SK-N-SH (cell line): ENCODE results near the gene MRPL21. TPM values are rescaled to one million over a fixed set of nuclear protein-coding genes. Genes with fewer than 3 reads are reported as not detected.

Experiments
- CTCF ChIA-PET: fragments of 300-600, 350-600 bp; formaldehyde crosslinking; extraction: SDS; loops from one replicate; lab custom pipeline; 2021; lab: Yijun Ruan, JAX
- POLR2A ChIA-PET: fragments of 350-600 bp; sonication (Branson Sonifier 250); formaldehyde crosslinking; extraction: SDS; loops from one replicate; lab custom pipeline; 2020; ENCODE audit warnings: antibody characterized with exemption, inconsistent platforms; lab: Yijun Ruan, JAX
- DNase-seq: peaks from one replicate; pipeline ENCODE4 v3.0.0; 2012
- H2AFZ ChIP-seq: fragments of 200-600 bp; sonication (generic); 2 replicates; pipeline ENCODE4 v1.8.1; 2016; ENCODE audit warnings: antibody characterized with exemption, mild to moderate bottlenecking, low read depth
- H3F3A ChIP-seq: fragments of 200-600 bp; sonication (generic); replicated peaks from 2 replicates; pipeline ENCODE3; 2016; ENCODE audit warnings: antibody characterized with exemption, mild to moderate bottlenecking; ENCODE audit not compliant: insufficient read depth
- H3K27ac ChIP-seq, 2 experiments: fragments of 200-500 bp in 1 of 2; fragments of 200-600 bp in 1 of 2; sonication (Bioruptor generic) in 1 of 2; sonication (generic), shearing (Covaris generic) in 1 of 2; 2 replicates each; pipeline versions ENCODE4 v1.5.1 to v1.6.1; 2014 to 2016; ENCODE audit warnings: low read depth in 2 of 2, inconsistent platforms in 1 of 2, low read length in 1 of 2, mild to moderate bottlenecking in 1 of 2, mixed read lengths in 1 of 2
- H3K27me3 ChIP-seq: fragments of 200-600 bp; sonication (generic), shearing (Covaris generic); 2 replicates; pipeline ENCODE4 v1.6.1; 2016; ENCODE audit warnings: mixed run types; ENCODE audit not compliant: insufficient read depth
- H3K36me3 ChIP-seq, 2 experiments: fragments of 200-500 bp in 1 of 2; fragments of 200-600 bp in 1 of 2; sonication (Bioruptor generic) in 1 of 2; sonication (generic) in 1 of 2; replicated peaks in 1 of 2; 2 replicates each; pipeline versions ENCODE3 to v1.5.1; 2014 to 2016; ENCODE audit warnings: low read length in 1 of 2, mild to moderate bottlenecking in 1 of 2; ENCODE audit not compliant: insufficient read depth in 2 of 2, control insufficient read depth in 1 of 2
- H3K4me1 ChIP-seq, 2 experiments: fragments of 200-500 bp in 1 of 2; fragments of 200-600 bp in 1 of 2; sonication (Bioruptor generic) in 1 of 2; sonication (generic), shearing (Covaris generic) in 1 of 2; 2 replicates each; pipeline versions ENCODE4 v1.5.1 to v1.6.1; 2014 to 2016; ENCODE audit warnings: low read depth in 1 of 2, low read length in 1 of 2, mixed run types in 1 of 2; ENCODE audit not compliant: insufficient read depth in 2 of 2, control insufficient read depth in 1 of 2
- H3K4me2 ChIP-seq: fragments of 200-600 bp; sonication (generic), shearing (Covaris generic); 2 replicates; pipeline ENCODE4 v1.6.1; 2017; ENCODE audit warnings: mixed run types
- H3K4me3 ChIP-seq, 2 experiments: fragments of 200-500 bp in 1 of 2; fragments of 200-600 bp in 1 of 2; sonication (Bioruptor generic) in 1 of 2; sonication (generic), shearing (Covaris generic) in 1 of 2; 2 replicates each; pipeline versions ENCODE4 v1.5.1 to v1.8.1; 2014 to 2016; ENCODE audit warnings: low read depth in 2 of 2, inconsistent platforms in 1 of 2, low read length in 1 of 2, mild to moderate bottlenecking in 1 of 2, mixed read lengths in 1 of 2, moderate library complexity in 1 of 2
- H3K79me2 ChIP-seq: fragments of 200-600 bp; sonication (generic); 2 replicates; pipeline ENCODE4 v1.8.1; 2017; ENCODE audit warnings: mild to moderate bottlenecking; ENCODE audit not compliant: insufficient read depth
- H3K9ac ChIP-seq: fragments of 200-600 bp; sonication (generic); 2 replicates; pipeline ENCODE4 v1.6.1; 2017; ENCODE audit warnings: mixed run types
- H3K9me2 ChIP-seq: fragments of 200-600 bp; sonication (generic); 2 replicates; pipeline ENCODE4 v1.6.1; 2017; ENCODE audit warnings: mixed run types
- H3K9me3 ChIP-seq: fragments of 200-600 bp; sonication (generic); 2 replicates; pipeline ENCODE4 v1.6.1; 2017; ENCODE audit warnings: mixed run types, mild to moderate bottlenecking, moderate library complexity
- H4K20me1 ChIP-seq: fragments of 200-600 bp; sonication (generic); 2 replicates; pipeline ENCODE4 v1.6.1; 2017; ENCODE audit warnings: mild to moderate bottlenecking, mixed run types; ENCODE audit not compliant: insufficient read depth
- ELF1 ChIP-seq: IDR thresholded peaks from 2 replicates; pipeline ENCODE4 v1.4.0; 2012
- MXI1 ChIP-seq: IDR thresholded peaks from 2 replicates; pipeline ENCODE4 v1.6.1; 2012; ENCODE audit warnings: mild to moderate bottlenecking, low read depth, low read length, improper control_type of control experiment
- NFIC ChIP-seq: IDR thresholded peaks from 2 replicates; pipeline ENCODE4 v1.4.0; 2012; ENCODE audit warnings: borderline replicate concordance
- POLR2AphosphoS5 ChIP-seq: IDR thresholded peaks from 2 replicates; pipeline ENCODE4 v1.6.1; 2012; ENCODE audit warnings: low read depth, low read length
- SIN3A ChIP-seq: IDR thresholded peaks from 2 replicates; pipeline ENCODE4 v1.6.1; 2012; ENCODE audit warnings: low read depth, mild to moderate bottlenecking, low read length, moderate library complexity, borderline replicate concordance
- TAF1 ChIP-seq: IDR thresholded peaks from 2 replicates; pipeline ENCODE4 v1.6.1; 2012; ENCODE audit warnings: low read depth, mild to moderate bottlenecking, low read length, moderate library complexity, borderline replicate concordance
- TEAD4 ChIP-seq: IDR thresholded peaks from 2 replicates; pipeline ENCODE4 v1.4.0; 2012; ENCODE audit warnings: mild to moderate bottlenecking, borderline replicate concordance; ENCODE audit not compliant: insufficient read depth
- YY1 ChIP-seq: IDR thresholded peaks from 2 replicates; pipeline ENCODE4 v1.4.0; 2012; ENCODE audit warnings: low read depth, mild to moderate bottlenecking
- WGBS: methylation state at CpG from one replicate; pipeline ENCODE4 v1.1.6; 2017; ENCODE audit warnings: low lambda C conversion rate; 5-methylcytosine and 5-hydroxymethylcytosine counted together
- polyA plus RNA-seq, 3 experiments: library from polyadenylated mRNA; depleted of rRNA; stranded (reverse); fragments of >200 nt; gene quantifications; 2 replicates each; pipeline ENCODE4 v1.2.3, GENCODE V29; 2012
- TF ChIP-seq, protein P1 (sequence below): IDR thresholded peaks from 2 replicates; pipeline ENCODE4 v1.6.1; 2012; ENCODE audit warnings: mild to moderate bottlenecking, low read depth, low read length, moderate library complexity

Gene MRPL21
- polyA plus RNA-seq, 1 of the 3 experiments (the other 2 are of a cell fraction) = 125 TPM

DNA sequence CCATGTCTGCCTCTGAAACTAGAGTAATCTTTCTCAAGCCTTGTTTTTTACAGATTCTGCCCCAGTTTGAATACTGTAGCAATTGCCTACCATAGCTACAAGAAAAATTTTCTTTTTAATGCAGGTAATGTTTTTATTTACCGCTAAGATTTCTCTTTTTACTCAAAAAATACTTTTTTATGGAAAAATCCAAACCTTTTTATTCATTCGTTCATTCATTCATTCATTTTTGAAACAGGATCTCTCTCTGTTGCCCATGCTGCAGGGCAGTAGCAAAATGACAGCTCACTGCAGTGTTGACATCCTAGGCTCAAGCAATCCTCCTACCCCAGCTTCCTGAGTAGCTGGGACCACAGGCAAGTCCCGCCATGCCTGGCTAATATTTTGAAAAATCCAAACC is 59.3 kb downstream of the MRPL21 start:
- TF ChIP-seq TAF1 = no peak
- TF ChIP-seq ELF1 = no peak
- H3F3A ChIP-seq = peaks cover 17% of the 10 kb centered on the region
- H3K4me1 ChIP-seq = peaks cover 10 to 12% of the 10 kb centered on the region in 2 experiments; a peak in 3 of 4 replicates
- POLR2A ChIA-PET = no interaction called here
- no peak overlapping the region for H3K4me2 ChIP-seq
- H2AFZ ChIP-seq = no peak overlapping the region
- no peak overlapping the region for H3K4me3 ChIP-seq
- H3K27me3 ChIP-seq = no peaks in the 10 kb centered on the region
- H4K20me1 ChIP-seq = no peaks in the 10 kb centered on the region
- 77% methylated on average over 3 of the region's 3 CpGs for WGBS
- H3K36me3 ChIP-seq = no peaks in the 10 kb centered on the region
- H3K9ac ChIP-seq = no peak overlapping the region
- CTCF ChIA-PET = interaction anchor here (0.6 to 1.7 kb wide), 2 partner anchors 46 to 547 kb away, joined by 3 to 7 read pairs; no protein-coding TSS in a partner anchor
- no peaks in the 10 kb centered on the region for H3K9me2 ChIP-seq
- H3K79me2 ChIP-seq = peaks cover 18% of the 10 kb centered on the region
- no peaks in the 10 kb centered on the region for H3K9me3 ChIP-seq
- H3K27ac ChIP-seq = no peak overlapping the region
- no peak for DNase-seq

GRCh38 chr11:68843703-68844312 is 59.8 kb downstream of the MRPL21 start:
- CTCF ChIA-PET = interaction anchor here (2.4 kb wide), 1 partner anchor 47 kb away, joined by 12 read pairs; no protein-coding TSS in a partner anchor
- WGBS = 92% methylated on average over 24 of the region's 54 CpGs
- Histone ChIP-seq H2AFZ (no peak overlapping the region), H3K4me1 (peaks cover 11 to 12% of the 10 kb centered on the region in 2 experiments; a peak in 3 of 4 replicates), H3K9me2 (no peaks in the 10 kb centered on the region), H3K27me3 (no peaks in the 10 kb centered on the region), H3K36me3 (no peaks in the 10 kb centered on the region), H3K4me2 (no peak overlapping the region), H3K9me3 (no peaks in the 10 kb centered on the region), H3K27ac (no peak overlapping the region), H3K79me2 (peaks cover 18% of the 10 kb centered on the region), H3K4me3 (no peak overlapping the region), H4K20me1 (no peaks in the 10 kb centered on the region), H3F3A (peaks cover 21% of the 10 kb centered on the region), H3K9ac (no peak overlapping the region)
- no peak for DNase-seq
- POLR2A ChIA-PET = no interaction called here
- TF ChIP-seq MXI1 = no peak

GRCh38 chr11:68843052-68843561 is 60.5 kb downstream of the MRPL21 start:
- Histone ChIP-seq H3K9me2 (no peaks in the 10 kb centered on the region), H3K4me1 (peaks cover 18 to 19% of the 10 kb centered on the region in 2 experiments), H3K4me3 (no peak overlapping the region), H3K9me3 (no peaks in the 10 kb centered on the region), H3K27ac (no peak overlapping the region), H2AFZ (no peak overlapping the region), H3F3A (peaks cover 28% of the 10 kb centered on the region), H3K79me2 (peaks cover 23% of the 10 kb centered on the region), H3K4me2 (no peak overlapping the region), H3K9ac (no peak overlapping the region), H3K36me3 (no peaks in the 10 kb centered on the region), H3K27me3 (no peaks in the 10 kb centered on the region), H4K20me1 (no peaks in the 10 kb centered on the region)
- ChIA-PET POLR2A (no interaction called here), CTCF (interaction anchor here (0.5 to 2.4 kb wide), 3 partner anchors 45 to 196 kb away, joined by 3 to 12 read pairs (median 3); no protein-coding TSS in a partner anchor)
- DNase-seq = no peak
- TF ChIP-seq POLR2AphosphoS5 (no peak), NFIC (no peak), SIN3A (no peak), YY1 (no peak), TEAD4 (no peak), ELF1 (no peak), MXI1 (no peak)
- TF ChIP-seq, protein P1, sequence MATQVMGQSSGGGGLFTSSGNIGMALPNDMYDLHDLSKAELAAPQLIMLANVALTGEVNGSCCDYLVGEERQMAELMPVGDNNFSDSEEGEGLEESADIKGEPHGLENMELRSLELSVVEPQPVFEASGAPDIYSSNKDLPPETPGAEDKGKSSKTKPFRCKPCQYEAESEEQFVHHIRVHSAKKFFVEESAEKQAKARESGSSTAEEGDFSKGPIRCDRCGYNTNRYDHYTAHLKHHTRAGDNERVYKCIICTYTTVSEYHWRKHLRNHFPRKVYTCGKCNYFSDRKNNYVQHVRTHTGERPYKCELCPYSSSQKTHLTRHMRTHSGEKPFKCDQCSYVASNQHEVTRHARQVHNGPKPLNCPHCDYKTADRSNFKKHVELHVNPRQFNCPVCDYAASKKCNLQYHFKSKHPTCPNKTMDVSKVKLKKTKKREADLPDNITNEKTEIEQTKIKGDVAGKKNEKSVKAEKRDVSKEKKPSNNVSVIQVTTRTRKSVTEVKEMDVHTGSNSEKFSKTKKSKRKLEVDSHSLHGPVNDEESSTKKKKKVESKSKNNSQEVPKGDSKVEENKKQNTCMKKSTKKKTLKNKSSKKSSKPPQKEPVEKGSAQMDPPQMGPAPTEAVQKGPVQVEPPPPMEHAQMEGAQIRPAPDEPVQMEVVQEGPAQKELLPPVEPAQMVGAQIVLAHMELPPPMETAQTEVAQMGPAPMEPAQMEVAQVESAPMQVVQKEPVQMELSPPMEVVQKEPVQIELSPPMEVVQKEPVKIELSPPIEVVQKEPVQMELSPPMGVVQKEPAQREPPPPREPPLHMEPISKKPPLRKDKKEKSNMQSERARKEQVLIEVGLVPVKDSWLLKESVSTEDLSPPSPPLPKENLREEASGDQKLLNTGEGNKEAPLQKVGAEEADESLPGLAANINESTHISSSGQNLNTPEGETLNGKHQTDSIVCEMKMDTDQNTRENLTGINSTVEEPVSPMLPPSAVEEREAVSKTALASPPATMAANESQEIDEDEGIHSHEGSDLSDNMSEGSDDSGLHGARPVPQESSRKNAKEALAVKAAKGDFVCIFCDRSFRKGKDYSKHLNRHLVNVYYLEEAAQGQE = no peak
- WGBS = 97% methylated on average over 23 of the region's 23 CpGs
